Limb (tissue), 2 donors: ENCODE measurements around the gene ACSL5.
"Not testable (repeated sequence)": the region's sequence is repeated elsewhere in the genome, so short reads cannot be mapped to it uniquely, and the experiment has no call there.

ENCODE experiments used
- DNase-seq, 2 donors: peaks; one replicate each; pipeline ENCODE4 v3.0.0-alpha.2; 2016; ENCODE audit errors: extremely low spot score in 2 of 2

ACSL5 gene

DNA sequence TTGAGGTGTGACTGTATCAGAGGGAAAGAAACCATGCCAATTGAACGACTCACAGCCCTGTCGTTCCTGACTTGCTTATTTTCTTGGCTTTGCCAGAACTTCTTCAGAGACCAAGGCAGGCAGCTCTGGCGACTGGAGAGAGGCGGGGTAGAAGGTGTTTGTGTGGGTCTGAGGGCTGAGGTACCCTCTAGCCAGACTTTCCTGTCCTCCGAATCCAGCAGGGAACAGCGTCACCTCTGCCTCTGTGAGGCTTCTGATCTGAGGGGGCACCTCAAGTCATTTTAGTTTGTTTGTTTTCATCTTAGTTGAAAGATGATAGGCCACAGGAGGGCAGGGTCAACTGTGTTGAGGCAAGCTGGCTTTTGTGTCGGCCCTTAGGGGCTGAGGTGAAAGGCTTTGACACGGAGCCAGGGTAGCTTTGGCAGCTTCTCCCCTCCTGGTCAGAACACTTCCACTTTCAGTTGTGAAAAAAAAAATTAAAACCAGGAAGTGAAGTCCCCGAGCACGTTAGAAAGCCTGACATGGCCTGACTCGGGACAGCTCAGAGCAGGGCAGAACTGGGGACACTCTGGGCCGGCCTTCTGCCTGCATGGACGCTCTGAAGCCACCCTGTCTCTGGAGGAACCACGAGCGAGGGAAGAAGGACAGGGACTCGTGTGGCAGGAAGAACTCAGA lies 1.9 kb downstream of the ACSL5 start:
- no peak for DNase-seq

DNA sequence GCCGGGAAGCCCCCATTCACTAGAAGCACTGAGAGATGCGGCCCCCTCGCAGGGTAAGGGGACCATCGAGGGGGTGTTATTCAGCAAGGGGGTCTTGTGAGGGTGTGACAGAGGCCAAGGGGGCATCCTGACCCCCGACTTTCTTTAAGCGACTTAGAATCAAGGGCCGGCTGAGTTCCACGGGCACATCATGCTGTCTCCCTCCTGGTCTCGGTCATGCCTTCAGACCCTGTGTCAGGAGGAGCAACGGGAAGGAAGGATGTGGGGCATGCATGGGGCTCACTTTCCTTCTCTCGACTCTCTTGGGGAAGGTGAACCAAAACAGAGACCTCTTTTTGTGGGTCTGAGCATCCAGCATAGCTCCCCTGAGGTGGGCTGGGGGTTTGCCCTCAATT lies 2.5 kb downstream of the ACSL5 start:
- DNase-seq, result no peak

DNA sequence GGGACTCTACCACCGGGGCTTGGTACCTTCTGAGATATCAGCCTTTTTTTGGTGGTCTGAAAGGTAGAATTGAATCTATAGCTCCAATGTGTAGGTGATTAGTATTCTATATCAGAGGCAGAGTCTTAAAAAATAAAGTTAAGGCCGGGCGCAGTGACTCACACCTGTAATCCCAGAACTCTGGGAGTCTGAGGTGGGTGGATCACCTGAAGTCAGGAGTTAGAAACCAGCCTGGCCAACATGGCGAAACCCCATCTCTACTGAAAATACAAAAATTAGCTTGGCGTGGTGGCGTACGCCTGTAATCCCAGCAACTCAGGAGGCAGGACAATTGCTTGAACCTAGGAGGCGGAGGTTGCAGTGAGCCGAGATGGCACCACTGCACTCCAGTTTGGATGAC lies 3.2 kb downstream of the ACSL5 start:
- not testable (repeated sequence) for DNase-seq

DNA sequence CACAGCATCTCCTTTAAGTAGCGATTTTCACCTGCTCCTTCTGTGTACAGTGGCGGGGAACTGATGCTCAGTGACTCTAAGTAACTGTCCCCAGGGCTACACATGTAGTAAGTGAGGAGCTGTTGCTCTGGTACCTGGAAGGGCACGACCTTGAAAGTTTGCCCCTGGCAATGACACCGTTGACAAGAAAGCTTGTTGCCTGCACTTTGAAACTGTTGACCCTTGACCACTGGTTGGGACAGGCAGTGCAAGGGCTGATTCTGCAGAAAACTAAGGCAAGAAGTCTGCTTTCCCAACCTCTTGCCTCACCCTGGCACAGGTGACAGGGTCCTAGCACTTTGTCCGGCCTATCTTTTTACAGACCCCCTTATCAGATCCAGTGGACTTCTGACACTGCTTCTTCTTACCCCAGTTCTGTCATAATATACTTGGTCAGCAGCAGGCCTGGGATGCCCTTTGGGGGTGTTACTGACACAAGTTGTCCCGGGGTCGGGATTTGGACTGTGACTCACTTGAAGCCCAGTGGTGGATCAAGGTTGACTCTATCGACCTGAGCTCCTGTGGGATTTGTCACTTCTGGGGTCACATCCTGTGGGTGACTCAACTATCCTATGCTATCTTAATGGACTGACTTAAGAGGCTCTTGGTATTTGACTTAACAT lies 5.8 kb downstream of the ACSL5 start:
- no peak for DNase-seq

DNA sequence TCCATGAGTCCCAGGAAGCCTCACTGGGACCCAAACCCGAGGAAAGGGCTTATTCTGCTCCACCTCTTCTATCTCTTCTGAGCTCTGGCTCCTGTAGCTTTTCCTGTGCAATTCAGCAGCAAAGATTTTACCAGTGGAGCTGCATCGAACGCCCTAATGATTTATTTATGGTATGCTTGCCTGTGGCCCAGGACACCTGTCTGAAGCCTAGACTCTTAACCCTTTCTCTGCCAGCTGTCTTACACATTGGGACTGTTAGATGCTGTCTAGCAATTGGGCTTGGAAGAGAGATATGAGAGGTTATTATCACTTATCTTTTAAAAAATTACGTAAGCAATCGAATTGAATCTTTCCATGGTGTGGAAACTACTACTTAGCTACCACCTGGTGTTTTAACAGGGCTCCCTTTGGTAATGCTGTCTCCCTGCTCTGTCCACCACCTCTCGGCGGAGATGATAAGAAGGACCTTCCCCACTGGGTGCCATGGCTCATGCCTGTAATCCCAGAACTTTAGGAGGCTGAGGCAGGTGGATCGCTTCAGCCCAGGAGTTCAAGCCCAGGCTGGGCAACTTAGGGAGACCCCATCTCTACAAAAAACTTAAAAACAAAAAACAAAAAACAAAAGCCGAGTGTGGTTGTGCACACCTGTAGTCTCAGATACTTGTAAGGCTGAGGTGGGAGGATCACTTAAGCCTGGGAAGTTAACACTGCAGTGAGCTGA lies 8.8 kb downstream of the ACSL5 start:
- DNase-seq, result no peak

DNA sequence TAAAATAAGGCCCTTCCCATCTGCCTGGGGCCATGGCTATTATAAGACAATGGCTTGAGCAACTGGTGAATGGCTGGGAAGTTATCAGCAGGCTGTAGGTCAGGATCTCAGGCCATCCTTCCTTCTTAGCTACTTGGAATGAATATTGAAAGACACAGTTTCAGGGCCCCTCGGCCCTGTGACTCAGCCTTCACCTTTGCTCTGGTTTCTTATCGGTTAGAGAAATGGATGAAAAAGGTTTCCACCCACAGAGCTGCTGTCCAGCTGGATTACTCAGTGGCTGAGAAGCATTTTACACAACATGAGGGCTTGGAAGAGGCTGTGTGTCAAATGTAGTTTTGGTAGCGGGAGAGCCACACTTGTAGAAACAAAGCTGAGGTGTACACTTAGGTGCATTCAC lies 9.4 kb downstream of the ACSL5 start:
- no peak for DNase-seq

DNA sequence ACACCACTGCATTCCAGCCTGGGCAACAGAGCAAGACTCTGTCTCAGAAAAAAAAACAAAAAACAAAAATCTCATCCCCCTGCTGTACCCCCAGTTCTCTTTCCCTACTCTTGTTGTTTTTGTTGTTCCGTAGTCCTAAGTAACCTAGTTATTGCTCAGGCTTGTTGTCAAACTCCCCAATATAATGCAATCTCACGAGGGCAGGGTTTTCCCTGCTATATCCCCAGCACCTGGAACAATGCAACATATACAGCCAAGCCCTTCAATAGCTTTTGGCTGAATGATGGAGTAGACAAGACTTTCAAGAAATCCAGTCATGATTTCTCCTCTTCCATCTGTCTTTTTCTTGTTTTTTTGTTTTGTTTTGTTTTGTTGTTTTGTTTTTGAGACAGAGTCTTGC lies 10.2 kb downstream of the ACSL5 start:
- DNase-seq, result no peak

DNA sequence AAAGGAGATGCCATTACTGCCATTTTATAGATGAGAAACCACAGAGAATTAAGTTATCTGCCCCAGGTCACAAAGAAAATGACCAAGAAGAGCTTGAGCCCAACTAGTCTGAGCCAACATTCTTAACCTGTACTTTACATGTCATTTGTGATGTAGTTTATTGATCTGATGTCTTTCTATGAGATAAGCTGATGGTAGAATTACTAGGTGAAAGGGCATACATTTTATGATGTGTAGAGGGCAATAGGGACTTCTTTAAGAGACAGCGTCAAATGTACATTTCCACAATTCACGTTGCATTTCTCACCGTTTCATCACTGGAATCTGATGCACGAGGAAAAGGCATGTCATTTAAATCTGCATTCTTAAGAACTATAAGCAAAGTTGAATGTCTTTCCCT lies 11.3 kb downstream of the ACSL5 start:
- no peak for DNase-seq

DNA sequence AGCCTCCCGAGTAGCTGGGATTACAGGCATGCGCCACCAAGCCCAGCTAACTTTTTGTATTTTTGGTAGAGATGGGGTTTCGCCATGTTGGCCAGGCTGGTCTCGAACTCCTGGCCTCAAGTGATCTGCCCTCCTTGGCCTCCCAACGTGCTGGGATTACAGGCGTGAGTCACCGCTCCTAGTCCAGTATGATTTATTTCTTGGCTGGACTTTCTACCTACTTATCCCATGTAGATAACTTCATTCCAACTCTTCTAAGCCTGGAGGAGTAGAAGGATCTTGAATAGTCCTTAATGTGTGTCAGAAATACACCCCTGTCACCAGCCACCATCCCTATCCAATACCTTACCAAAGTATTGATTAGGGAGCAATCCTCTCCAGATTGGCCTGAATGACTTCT lies 14.1 kb downstream of the ACSL5 start:
- DNase-seq, result not testable (repeated sequence)

DNA sequence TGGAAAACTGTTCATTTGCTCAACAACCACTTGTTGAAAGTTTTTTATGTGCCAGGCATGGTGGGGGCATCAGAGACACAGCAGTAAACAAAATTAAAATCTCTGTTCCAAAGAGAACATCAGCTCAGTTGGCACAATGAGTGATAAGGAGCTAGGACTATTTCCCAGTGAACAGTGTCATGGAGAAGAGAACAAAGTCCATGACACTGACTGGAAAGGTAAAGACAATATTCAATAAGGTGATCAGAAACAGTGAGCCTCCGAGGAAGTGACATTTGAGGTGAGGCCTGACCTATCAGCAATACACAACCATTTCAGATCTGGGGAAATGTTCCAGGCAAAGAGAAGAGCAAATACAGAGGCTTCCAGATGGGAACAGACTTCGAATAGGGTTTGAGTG lies 14.6 kb downstream of the ACSL5 start:
- DNase-seq, result no peak

DNA sequence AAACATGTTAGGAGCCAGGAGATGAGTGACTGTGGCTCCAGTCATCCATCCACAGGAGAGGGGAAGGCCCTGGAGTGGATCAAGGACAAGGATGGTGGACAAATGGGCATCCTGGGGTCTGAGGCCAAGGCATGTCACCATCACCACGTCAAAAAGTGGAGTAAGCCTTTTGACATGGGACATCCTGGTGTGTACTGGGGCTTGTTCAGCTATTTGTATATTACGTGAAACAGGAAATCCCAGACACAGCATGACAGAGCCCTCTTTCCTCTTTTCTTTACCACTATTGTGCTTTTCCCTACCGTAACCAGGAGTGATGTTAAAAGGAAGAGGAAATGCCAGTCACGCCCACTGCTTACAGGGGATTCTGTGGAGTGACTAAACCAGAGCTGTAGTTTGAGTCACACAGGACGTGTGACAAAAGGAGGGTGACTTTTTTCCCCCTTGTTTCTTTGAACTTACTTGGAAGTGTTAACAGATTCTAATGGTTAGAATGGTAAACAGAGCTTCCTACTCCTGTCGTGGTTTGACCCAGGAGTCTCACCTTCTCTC lies 15.4 kb downstream of the ACSL5 start:
- DNase-seq, result no peak

DNA sequence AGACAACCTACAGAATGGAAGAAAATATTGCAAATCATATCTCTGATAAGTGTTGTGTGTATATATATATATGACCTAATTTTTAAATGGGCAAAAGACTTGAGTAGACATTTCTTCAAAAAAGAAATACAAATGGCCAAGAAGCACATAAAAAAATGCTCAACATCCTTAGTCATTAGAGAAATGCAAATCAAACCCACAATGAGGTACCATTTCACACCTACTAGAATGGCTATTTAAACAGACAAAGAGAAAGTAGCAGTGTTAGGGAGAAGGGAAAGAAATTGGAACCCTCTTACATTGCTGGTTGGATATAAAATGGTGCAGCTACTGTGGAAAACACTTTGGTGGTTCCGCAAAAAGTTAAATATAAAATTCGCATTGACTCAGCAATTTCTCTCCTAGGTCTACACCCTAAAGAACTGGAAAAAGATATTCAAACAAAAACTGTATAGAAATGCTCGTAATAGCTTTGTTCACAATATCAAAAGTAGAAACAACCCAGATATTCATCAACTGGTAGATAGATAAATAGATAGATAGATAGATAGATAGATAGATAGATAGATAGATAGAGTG lies 16.3 kb downstream of the ACSL5 start:
- no peak for DNase-seq

DNA sequence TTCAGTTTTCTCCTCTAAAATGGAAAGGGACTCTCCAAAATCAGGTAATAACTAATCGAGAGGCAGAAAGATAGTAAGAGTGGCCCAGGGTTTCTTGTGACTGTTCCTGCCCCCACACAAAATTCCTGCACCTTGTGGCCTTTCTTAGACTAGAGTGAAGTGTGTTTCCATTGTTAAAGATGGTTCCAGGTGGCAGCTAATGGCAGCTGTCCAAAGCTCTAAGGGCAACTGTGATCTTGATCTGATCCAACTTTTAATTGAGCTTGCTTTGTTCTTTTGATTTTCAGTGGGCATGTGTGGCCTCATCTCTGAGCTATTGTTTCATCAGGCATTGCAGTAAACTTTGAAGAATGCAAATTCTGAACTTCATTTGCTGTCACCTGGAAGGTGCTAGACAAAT lies 19.4 kb downstream of the ACSL5 start:
- DNase-seq, result no peak

DNA sequence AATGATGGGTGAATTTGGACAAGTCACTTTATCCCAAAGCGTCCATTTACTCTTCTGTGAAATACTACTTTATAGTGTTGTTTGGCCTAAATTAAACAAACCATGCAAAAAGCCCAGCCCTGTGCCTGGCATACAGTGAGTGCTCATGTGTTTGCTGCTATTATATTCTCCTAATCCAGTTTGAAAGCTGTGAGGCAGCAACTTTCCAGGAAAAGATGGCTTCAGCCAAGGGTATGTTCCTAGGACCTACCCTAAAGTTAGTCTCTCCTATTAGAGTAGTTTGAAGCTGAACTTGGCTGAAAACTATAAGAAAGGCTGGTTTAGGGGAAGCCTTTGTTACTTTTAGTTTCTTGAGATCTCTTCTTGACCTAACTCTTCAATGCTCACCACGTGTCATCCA lies 19.9 kb downstream of the ACSL5 start:
- DNase-seq, result no peak

DNA sequence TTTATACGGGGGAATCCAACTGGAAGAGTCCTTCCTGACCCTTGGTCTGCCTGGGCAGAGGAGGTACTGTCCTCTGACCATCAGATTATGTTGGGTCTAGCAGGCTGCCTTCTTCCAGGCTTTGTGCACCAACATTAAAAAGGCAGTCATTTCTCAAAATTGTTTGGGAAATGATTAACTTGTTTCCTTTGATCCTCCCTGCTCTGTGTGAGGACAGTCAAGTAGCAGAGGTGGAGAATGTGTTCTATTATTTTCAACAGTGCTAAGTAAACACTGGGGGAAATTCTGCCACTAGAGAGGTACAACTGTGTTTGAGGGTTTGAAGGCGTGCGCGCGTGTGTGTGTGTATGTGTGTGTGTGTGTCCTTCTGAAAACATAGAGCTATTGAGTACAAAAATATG lies 20.6 kb downstream of the ACSL5 start:
- no peak for DNase-seq

DNA sequence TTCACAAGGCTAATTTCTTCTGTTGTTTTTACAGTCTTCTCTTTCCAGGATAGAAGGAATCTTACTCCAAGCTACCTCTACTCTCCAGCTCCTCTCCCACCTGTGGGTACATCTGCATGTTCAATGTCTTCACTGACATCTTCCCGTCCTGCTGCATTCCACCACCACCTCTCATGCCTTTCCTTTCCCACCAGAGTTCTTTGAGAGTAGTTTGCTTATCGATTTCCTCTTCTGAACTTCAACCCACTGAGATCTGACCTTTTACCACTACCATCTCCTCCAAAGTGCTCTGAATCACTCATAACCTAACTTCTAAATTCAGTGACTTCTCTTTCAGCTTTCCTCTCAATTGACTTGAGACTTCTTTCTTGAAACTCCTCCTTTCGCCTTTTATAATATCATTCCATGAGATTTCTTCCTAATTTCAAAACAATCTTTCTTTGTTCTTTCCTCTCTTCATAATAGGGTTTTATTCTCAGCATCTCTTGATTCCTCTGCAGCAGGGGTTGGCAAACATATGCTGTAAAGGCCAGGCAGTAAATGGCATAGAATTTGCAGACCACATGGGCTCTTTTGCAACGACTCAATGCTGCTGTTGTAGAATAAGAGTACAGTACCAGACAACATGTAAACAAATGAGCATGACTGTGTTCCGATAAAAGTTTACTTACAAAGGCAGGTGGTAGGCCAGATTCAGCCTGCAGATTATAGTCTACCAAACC lies 22.1 kb downstream of the ACSL5 start:
- no peak for DNase-seq

DNA sequence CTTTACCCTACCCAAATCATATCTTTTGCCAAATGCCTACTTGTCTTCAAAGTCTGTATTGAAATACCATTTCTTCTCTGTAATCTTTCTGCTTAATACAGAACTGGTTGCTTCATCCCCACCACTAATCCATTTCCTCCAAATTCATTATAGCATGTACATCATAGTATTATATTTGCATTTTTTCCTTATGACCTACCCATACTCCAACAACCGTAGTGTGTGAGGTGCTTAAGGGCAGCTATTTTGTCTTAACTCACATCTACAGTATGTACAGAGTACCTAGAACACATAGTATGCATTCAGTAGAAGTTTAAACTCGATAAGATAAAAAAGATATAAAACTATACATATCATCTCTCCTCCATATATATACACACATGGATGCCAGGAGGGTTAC lies 23.7 kb downstream of the ACSL5 start:
- no peak for DNase-seq

DNA sequence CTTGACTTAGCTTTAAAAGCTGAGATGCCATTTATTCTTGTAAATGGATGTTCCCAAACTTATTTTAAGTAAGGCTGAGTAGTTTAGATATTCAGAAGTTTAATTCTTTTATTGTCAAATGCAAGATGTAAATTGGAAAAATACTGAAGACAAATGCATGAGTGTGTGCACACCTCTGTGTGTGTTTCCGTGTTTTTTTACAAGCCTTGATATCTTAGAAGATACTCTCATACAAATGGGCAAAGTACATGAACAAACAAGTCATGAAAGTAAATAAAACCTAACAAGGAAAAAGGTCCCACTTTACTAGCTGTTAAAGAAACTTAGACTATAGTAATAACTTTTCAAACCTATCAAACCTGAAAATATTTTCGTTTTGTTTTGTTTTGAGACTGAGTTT lies 29.0 kb downstream of the ACSL5 start:
- no peak for DNase-seq

DNA sequence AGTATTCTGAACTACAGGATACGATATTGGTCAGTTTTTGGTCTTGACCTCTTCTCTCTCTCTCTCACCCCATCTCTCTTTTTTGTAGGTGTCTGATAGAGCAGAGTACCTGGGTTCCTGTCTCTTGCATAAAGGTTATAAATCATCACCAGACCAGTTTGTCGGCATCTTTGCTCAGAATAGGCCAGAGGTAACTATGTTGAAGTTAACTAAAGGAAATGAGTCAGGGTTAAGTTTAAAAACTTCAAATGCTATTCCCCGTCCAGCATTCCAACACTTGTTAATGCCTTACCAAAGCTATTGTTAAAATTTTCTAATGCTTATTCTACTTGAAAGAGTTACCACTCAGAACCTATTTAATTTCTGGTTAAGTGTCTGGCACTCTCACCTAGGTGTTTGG lies 30.7 kb downstream of the ACSL5 start:
- no peak for DNase-seq

DNA sequence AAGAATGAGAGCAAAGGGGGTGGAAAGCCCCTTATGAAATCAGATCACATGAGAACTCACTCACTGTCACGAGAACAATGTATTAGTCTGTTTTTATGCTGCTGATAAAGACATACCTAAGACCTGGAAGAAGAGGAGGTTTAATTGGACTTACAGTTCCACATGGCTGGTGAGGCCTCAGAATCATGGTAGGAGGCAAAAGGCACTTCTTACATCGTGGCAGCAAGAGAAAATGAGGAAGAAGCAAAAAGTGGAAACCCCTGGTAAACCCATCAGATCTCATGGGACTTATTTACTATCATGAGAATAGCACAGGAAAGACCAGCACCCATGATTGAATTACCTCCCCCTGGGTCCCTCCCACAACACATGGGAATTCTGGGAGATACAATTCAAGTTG lies 32.9 kb downstream of the ACSL5 start:
- DNase-seq, result not testable (repeated sequence)

DNA sequence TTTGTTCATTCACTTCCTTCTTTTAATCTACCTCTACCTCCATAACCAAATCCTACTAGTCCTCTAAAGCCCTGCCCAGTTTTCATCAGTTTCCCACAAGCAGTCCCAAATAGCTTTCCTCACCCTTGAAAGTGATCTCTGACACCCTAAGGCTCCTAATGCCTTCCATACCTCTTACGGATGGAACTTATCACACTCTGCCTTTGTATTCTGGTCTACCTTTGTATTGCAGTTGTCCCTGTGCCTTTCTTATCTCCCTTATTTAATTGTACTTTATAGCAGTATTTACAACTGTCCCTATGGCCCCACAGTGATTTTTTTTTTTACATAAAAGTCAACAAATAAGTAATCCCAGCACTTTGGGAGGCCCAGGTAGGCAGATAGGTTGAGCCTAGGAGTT lies 33.8 kb downstream of the ACSL5 start:
- no peak for DNase-seq

DNA sequence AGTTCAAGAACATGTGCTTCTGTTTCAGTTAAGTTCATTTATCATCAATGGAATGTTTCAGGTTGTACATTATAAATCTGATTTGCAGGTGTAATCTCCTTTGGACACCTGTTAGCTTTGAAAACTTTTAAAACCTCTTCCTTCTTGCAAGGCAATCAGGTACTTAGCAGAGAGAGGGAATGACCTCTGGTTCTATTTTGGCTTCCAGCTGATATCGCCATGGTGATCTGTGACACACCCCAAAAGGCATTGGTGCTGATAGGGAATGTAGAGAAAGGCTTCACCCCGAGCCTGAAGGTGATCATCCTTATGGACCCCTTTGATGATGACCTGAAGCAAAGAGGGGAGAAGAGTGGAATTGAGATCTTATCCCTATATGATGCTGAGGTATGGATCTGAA lies 35.4 kb downstream of the ACSL5 start:
- DNase-seq, result no peak
